Stimulated activated naive CD8-positive, alpha-beta T cell treated with anti-CD3 and anti-CD28 coated beads, Interleukin-15, Interleukin-2, amounts not matched to agents 100 ng/mL and 50 ng/mL, for 24 hours (primary cell): ENCODE results near the gene PPY.

ENCODE experiments used
- H3K27ac Mint-ChIP-seq: one replicate; pipeline ENCODE4 v1.8.0; 2021; ENCODE audit warnings: mild to moderate bottlenecking, mixed read lengths
- H3K27me3 Mint-ChIP-seq: one replicate; pipeline ENCODE4 v1.8.0; 2021; ENCODE audit warnings: mixed read lengths
- H3K36me3 Mint-ChIP-seq: one replicate; pipeline ENCODE4 v1.8.0; 2021; ENCODE audit warnings: low read depth, mixed read lengths
- H3K4me1 Mint-ChIP-seq: one replicate; pipeline ENCODE4 v1.8.0; 2021; ENCODE audit warnings: low read depth, mixed read lengths
- H3K4me3 Mint-ChIP-seq: one replicate; pipeline ENCODE4 v1.8.0; 2021; ENCODE audit warnings: mild to moderate bottlenecking, mixed read lengths
- H3K9me3 Mint-ChIP-seq: one replicate; pipeline ENCODE4 v1.8.0; 2021; ENCODE audit warnings: mixed read lengths

The PPY gene

GRCh38 chr17:43942051-43942685 is at the start of gene PPY:
Gene PPY (minus strand): TSS chr17:43942476. CDS start chr17:43941654, 822 bp downstream.
- Mint-ChIP-seq H3K27ac (no peak within 1 kb of the TSS), H3K27me3 (peaks cover 3% of the 10 kb centered on the region), H3K9me3 (no peaks in the 10 kb centered on the region), H3K4me1 (peaks cover 8% of the 10 kb centered on the region), H3K36me3 (no peaks in the 10 kb centered on the region), H3K4me3 (no peak within 1 kb of the TSS)

GRCh38 chr17:43988301-43988700 is 46.0 kb upstream of the PPY start:
- Mint-ChIP-seq H3K27me3 (peaks cover 25% of the 10 kb centered on the region), H3K36me3 (no peaks in the 10 kb centered on the region), H3K4me1 (no peaks in the 10 kb centered on the region), H3K9me3 (no peaks in the 10 kb centered on the region), H3K27ac (no peak overlapping the region), H3K4me3 (no peak overlapping the region)

GRCh38 chr17:43987131-43988021 is 45.1 kb upstream of the PPY start:
- Mint-ChIP-seq H3K36me3 (no peaks in the 10 kb centered on the region), H3K9me3 (no peaks in the 10 kb centered on the region), H3K27ac (no peak overlapping the region), H3K4me1 (no peaks in the 10 kb centered on the region), H3K4me3 (no peak overlapping the region), H3K27me3 (peaks cover 33% of the 10 kb centered on the region)

- Mint-ChIP-seq H3K9me3 (no peaks in the 10 kb centered on the region), H3K4me1 (no peaks in the 10 kb centered on the region), H3K36me3 (no peaks in the 10 kb centered on the region), H3K27me3 (peaks cover 42% of the 10 kb centered on the region), H3K27ac (no peak overlapping the region), H3K4me3 (no peak overlapping the region)
Measured at GRCh38 chr17:43986225-43986981, 44.1 kb upstream of the PPY start.

- Mint-ChIP-seq H3K9me3 (no peaks in the 10 kb centered on the region), H3K36me3 (no peaks in the 10 kb centered on the region), H3K27me3 (peaks cover 46% of the 10 kb centered on the region), H3K4me3 (no peak overlapping the region), H3K4me1 (no peaks in the 10 kb centered on the region), H3K27ac (no peak overlapping the region)
Measured at GRCh38 chr17:43984521-43984920, 42.2 kb upstream of the PPY start.

- Mint-ChIP-seq H3K27me3 (peaks cover 48% of the 10 kb centered on the region), H3K27ac (no peak overlapping the region), H3K9me3 (no peaks in the 10 kb centered on the region), H3K4me3 (no peak overlapping the region), H3K4me1 (no peaks in the 10 kb centered on the region), H3K36me3 (no peaks in the 10 kb centered on the region)
Measured at GRCh38 chr17:43983515-43984411, 41.5 kb upstream of the PPY start.

GRCh38 chr17:43983196-43983514 is 40.9 kb upstream of the PPY start:
- no peaks in the 10 kb centered on the region for H3K4me1 Mint-ChIP-seq
- H3K27ac Mint-ChIP-seq = no peak overlapping the region
- no peaks in the 10 kb centered on the region for H3K9me3 Mint-ChIP-seq
- peak overlapping the region; percentile 37 for H3K4me3 Mint-ChIP-seq
- H3K27me3 Mint-ChIP-seq = peaks cover 52% of the 10 kb centered on the region
- H3K36me3 Mint-ChIP-seq = no peaks in the 10 kb centered on the region

GRCh38 chr17:43982171-43982570 is 39.9 kb upstream of the PPY start:
- Mint-ChIP-seq H3K4me3 (no peak overlapping the region), H3K4me1 (no peaks in the 10 kb centered on the region), H3K27ac (no peak overlapping the region), H3K36me3 (no peaks in the 10 kb centered on the region), H3K27me3 (peaks cover 46% of the 10 kb centered on the region), H3K9me3 (no peaks in the 10 kb centered on the region)

GRCh38 chr17:43979671-43980070 is 37.4 kb upstream of the PPY start:
- Mint-ChIP-seq H3K36me3 (no peaks in the 10 kb centered on the region), H3K9me3 (no peaks in the 10 kb centered on the region), H3K4me1 (no peaks in the 10 kb centered on the region), H3K4me3 (no peak overlapping the region), H3K27ac (no peak overlapping the region), H3K27me3 (peaks cover 34% of the 10 kb centered on the region)

- no peaks in the 10 kb centered on the region for H3K4me1 Mint-ChIP-seq
- no peak overlapping the region for H3K27ac Mint-ChIP-seq
- no peaks in the 10 kb centered on the region for H3K36me3 Mint-ChIP-seq
- no peaks in the 10 kb centered on the region for H3K9me3 Mint-ChIP-seq
- peaks cover 33% of the 10 kb centered on the region for H3K27me3 Mint-ChIP-seq
- H3K4me3 Mint-ChIP-seq = no peak overlapping the region
Measured at GRCh38 chr17:43979011-43979410, 36.7 kb upstream of the PPY start.

- no peaks in the 10 kb centered on the region for H3K9me3 Mint-ChIP-seq
- H3K27me3 Mint-ChIP-seq = peaks cover 34% of the 10 kb centered on the region
- H3K4me1 Mint-ChIP-seq = no peaks in the 10 kb centered on the region
- H3K4me3 Mint-ChIP-seq = no peak overlapping the region
- H3K36me3 Mint-ChIP-seq = no peaks in the 10 kb centered on the region
- no peak overlapping the region for H3K27ac Mint-ChIP-seq
Measured at GRCh38 chr17:43978078-43978477, 35.8 kb upstream of the PPY start.

GRCh38 chr17:43976963-43977837 is 34.9 kb upstream of the PPY start:
- H3K27me3 Mint-ChIP-seq = peaks cover 25% of the 10 kb centered on the region
- H3K4me1 Mint-ChIP-seq = no peaks in the 10 kb centered on the region
- no peaks in the 10 kb centered on the region for H3K9me3 Mint-ChIP-seq
- H3K4me3 Mint-ChIP-seq = no peak overlapping the region
- H3K27ac Mint-ChIP-seq = no peak overlapping the region
- no peaks in the 10 kb centered on the region for H3K36me3 Mint-ChIP-seq

- no peaks in the 10 kb centered on the region for H3K36me3 Mint-ChIP-seq
- peaks cover 19% of the 10 kb centered on the region for H3K27me3 Mint-ChIP-seq
- H3K27ac Mint-ChIP-seq = no peak overlapping the region
- no peaks in the 10 kb centered on the region for H3K9me3 Mint-ChIP-seq
- no peaks in the 10 kb centered on the region for H3K4me1 Mint-ChIP-seq
- no peak overlapping the region for H3K4me3 Mint-ChIP-seq
Measured at GRCh38 chr17:43975898-43976297, 33.6 kb upstream of the PPY start.
